ENCODE data around the gene ACTN2.

ACTN2 gene

GRCh38 chr1:236717811-236718210 lies 31.5 kb downstream of the ACTN2 start:
- no peaks in the 10 kb centered on the region for H3K9me3 Mint-ChIP-seq
- DNase-seq (ENCODE audit: low spot score in 2 of 2) = no peak
- H3K36me3 Mint-ChIP-seq = no peaks in the 10 kb centered on the region
- no peaks in the 10 kb centered on the region for H3K4me1 Mint-ChIP-seq
- no peak for ATAC-seq
- no peak overlapping the region for H3K4me3 Mint-ChIP-seq
- no peak overlapping the region for H3K27ac Mint-ChIP-seq

GRCh38 chr1:236718328-236718727 lies 32.0 kb downstream of the ACTN2 start:
- H3K4me1 Mint-ChIP-seq = no peaks in the 10 kb centered on the region
- H3K4me3 Mint-ChIP-seq = no peak overlapping the region

GRCh38 chr1:236720206-236720605 lies 33.9 kb downstream of the ACTN2 start:
- ATAC-seq (no peak), DNase-seq (ENCODE audit: low spot score in 2 of 2) (no peak)
- Mint-ChIP-seq H3K4me1 (no peaks in the 10 kb centered on the region), H3K27ac (no peak overlapping the region), H3K4me3 (no peak overlapping the region), H3K9me3 (no peaks in the 10 kb centered on the region), H3K36me3 (no peaks in the 10 kb centered on the region)

More at GRCh38 chr1:236718328-236718727, 32.0 kb downstream of the ACTN2 start:
- Mint-ChIP-seq H3K36me3 (no peaks in the 10 kb centered on the region), H3K27ac (no peak overlapping the region), H3K9me3 (no peaks in the 10 kb centered on the region)
- DNase-seq (ENCODE audit: low spot score in 2 of 2) (no peak), ATAC-seq (no peak)

- Mint-ChIP-seq H3K27ac (no peak overlapping the region), H3K36me3 (no peaks in the 10 kb centered on the region)
Measured at GRCh38 chr1:236720611-236721010, 34.3 kb downstream of the ACTN2 start.

GRCh38 chr1:236724049-236724448 lies 37.8 kb downstream of the ACTN2 start:
- H3K27ac Mint-ChIP-seq = no peak overlapping the region
- H3K9me3 Mint-ChIP-seq = no peaks in the 10 kb centered on the region
- DNase-seq (ENCODE audit: low spot score in 2 of 2) (no peak), ATAC-seq (no peak)
- no peaks in the 10 kb centered on the region for H3K4me1 Mint-ChIP-seq
- H3K36me3 Mint-ChIP-seq = no peaks in the 10 kb centered on the region
- H3K4me3 Mint-ChIP-seq = no peak overlapping the region

More at GRCh38 chr1:236720611-236721010, 34.3 kb downstream of the ACTN2 start:
- ATAC-seq (no peak), DNase-seq (ENCODE audit: low spot score in 2 of 2) (no peak)
- H3K9me3 Mint-ChIP-seq = no peaks in the 10 kb centered on the region
- H3K4me1 Mint-ChIP-seq = no peaks in the 10 kb centered on the region
- no peak overlapping the region for H3K4me3 Mint-ChIP-seq

GRCh38 chr1:236724506-236724905 lies 38.2 kb downstream of the ACTN2 start:
- no peak overlapping the region for H3K27ac Mint-ChIP-seq
- H3K4me3 Mint-ChIP-seq = no peak overlapping the region
- H3K9me3 Mint-ChIP-seq = no peaks in the 10 kb centered on the region
- H3K4me1 Mint-ChIP-seq = no peaks in the 10 kb centered on the region
- H3K36me3 Mint-ChIP-seq = no peaks in the 10 kb centered on the region
- ATAC-seq (no peak), DNase-seq (ENCODE audit: low spot score in 2 of 2) (no peak)

- Mint-ChIP-seq H3K9me3 (no peaks in the 10 kb centered on the region), H3K27ac (no peak overlapping the region), H3K4me3 (no peak overlapping the region)
Measured at GRCh38 chr1:236725668-236726067, 39.4 kb downstream of the ACTN2 start.

GRCh38 chr1:236727521-236727920 lies 41.2 kb downstream of the ACTN2 start:
- ATAC-seq (no peak), DNase-seq (ENCODE audit: low spot score in 2 of 2) (no peak)
- Mint-ChIP-seq H3K36me3 (no peaks in the 10 kb centered on the region), H3K4me1 (no peaks in the 10 kb centered on the region), H3K27ac (no peak overlapping the region), H3K9me3 (no peaks in the 10 kb centered on the region), H3K4me3 (no peak overlapping the region)

More at GRCh38 chr1:236725668-236726067, 39.4 kb downstream of the ACTN2 start:
- DNase-seq (ENCODE audit: low spot score in 2 of 2) = no peak
- no peaks in the 10 kb centered on the region for H3K4me1 Mint-ChIP-seq
- no peak for ATAC-seq
- no peaks in the 10 kb centered on the region for H3K36me3 Mint-ChIP-seq

GRCh38 chr1:236728752-236729151 lies 42.5 kb downstream of the ACTN2 start:
- ATAC-seq (no peak), DNase-seq (ENCODE audit: low spot score in 2 of 2) (no peak)
- H3K9me3 Mint-ChIP-seq = no peaks in the 10 kb centered on the region
- H3K4me1 Mint-ChIP-seq = no peaks in the 10 kb centered on the region
- H3K27ac Mint-ChIP-seq = no peak overlapping the region
- H3K4me3 Mint-ChIP-seq = no peak overlapping the region
- H3K36me3 Mint-ChIP-seq = no peaks in the 10 kb centered on the region

- DNase-seq (ENCODE audit: low spot score in 2 of 2) = no peak
- Mint-ChIP-seq H3K27ac (no peak overlapping the region), H3K4me1 (peaks cover 8% of the 10 kb centered on the region), H3K36me3 (no peaks in the 10 kb centered on the region), H3K4me3 (no peak overlapping the region), H3K9me3 (no peaks in the 10 kb centered on the region)
- no peak for ATAC-seq
Measured at GRCh38 chr1:236733653-236734052, 47.4 kb downstream of the ACTN2 start.

- ATAC-seq (peak; percentile 77), DNase-seq (ENCODE audit: low spot score in 2 of 2) (no peak)
- Mint-ChIP-seq H3K4me3 (no peak overlapping the region), H3K9me3 (no peaks in the 10 kb centered on the region), H3K36me3 (no peaks in the 10 kb centered on the region), H3K27ac (no peak overlapping the region), H3K4me1 (peaks cover 8% of the 10 kb centered on the region)
Measured at GRCh38 chr1:236734141-236734765, 48.0 kb downstream of the ACTN2 start.

- DNase-seq (ENCODE audit: low spot score in 2 of 2) (no peak), ATAC-seq (no peak)
- H3K36me3 Mint-ChIP-seq = no peaks in the 10 kb centered on the region
- no peaks in the 10 kb centered on the region for H3K9me3 Mint-ChIP-seq
- H3K4me3 Mint-ChIP-seq = no peak overlapping the region
- H3K27ac Mint-ChIP-seq = no peak overlapping the region
- H3K4me1 Mint-ChIP-seq = peaks cover 8% of the 10 kb centered on the region
Measured at GRCh38 chr1:236736761-236737160, 50.5 kb downstream of the ACTN2 start.

GRCh38 chr1:236741753-236742152 lies 55.5 kb downstream of the ACTN2 start:
- H3K4me3 Mint-ChIP-seq = no peak overlapping the region
- no peaks in the 10 kb centered on the region for H3K9me3 Mint-ChIP-seq
- H3K36me3 Mint-ChIP-seq = no peaks in the 10 kb centered on the region
- no peak for ATAC-seq
- H3K4me1 Mint-ChIP-seq = no peaks in the 10 kb centered on the region
- H3K27ac Mint-ChIP-seq = no peak overlapping the region
- DNase-seq (ENCODE audit: low spot score in 2 of 2) = no peak

- Mint-ChIP-seq H3K27ac (no peak overlapping the region), H3K4me1 (no peaks in the 10 kb centered on the region), H3K4me3 (no peak overlapping the region), H3K36me3 (no peaks in the 10 kb centered on the region), H3K9me3 (no peaks in the 10 kb centered on the region)
- DNase-seq (ENCODE audit: low spot score in 2 of 2) (no peak), ATAC-seq (no peak)
Measured at GRCh38 chr1:236742421-236743160, 56.3 kb downstream of the ACTN2 start.

- Mint-ChIP-seq H3K27ac (no peak overlapping the region), H3K9me3 (no peaks in the 10 kb centered on the region), H3K4me1 (no peaks in the 10 kb centered on the region), H3K4me3 (no peak overlapping the region), H3K36me3 (no peaks in the 10 kb centered on the region)
- ATAC-seq (no peak), DNase-seq (ENCODE audit: low spot score in 2 of 2) (no peak)
Measured at GRCh38 chr1:236744533-236744932, 58.2 kb downstream of the ACTN2 start.

GRCh38 chr1:236746785-236747184 lies 60.5 kb downstream of the ACTN2 start:
- Mint-ChIP-seq H3K4me1 (no peaks in the 10 kb centered on the region), H3K36me3 (no peaks in the 10 kb centered on the region), H3K9me3 (no peaks in the 10 kb centered on the region), H3K4me3 (no peak overlapping the region), H3K27ac (no peak overlapping the region)
- DNase-seq (ENCODE audit: low spot score in 2 of 2) = no peak
- no peak for ATAC-seq

All from stimulated activated effector memory CD8-positive, alpha-beta T cell treated with anti-CD3 and anti-CD28 coated beads, Interleukin-12 subunit alpha, Interleukin-12 subunit beta, amount 100 ng/mL, for 72 hours (primary cell).